ENCODE results near the gene ADAM19.

Gene ADAM19

GRCh38 chr5:157558041-157558595, 17.5 kb downstream of the ADAM19 start:
- DNase-seq (ENCODE audit: low read depth): no peak
- TF ChIP-seq CTCF (IDR thresholded peaks at IDR 0.05; ENCODE audit: low read depth, low read length) (no peak), POLR2A (IDR thresholded peaks at IDR 0.05; ENCODE audit: extremely low read depth, insufficient read length) (no peak), MAX (IDR thresholded peaks at IDR 0.05; ENCODE audit: low read depth, low read length) (no peak), MYC (IDR thresholded peaks at IDR 0.05; ENCODE audit: low read depth, low read length) (no peak)
- no peak overlapping the region for H3K4me3 ChIP-seq (ENCODE audit: low read depth, low read length)

- DNase-seq (ENCODE audit: low read depth): no peak
- H3K4me3 ChIP-seq (ENCODE audit: low read depth, low read length): no peak overlapping the region
- TF ChIP-seq CTCF (IDR thresholded peaks at IDR 0.05; ENCODE audit: low read depth, low read length) (no peak), MAX (IDR thresholded peaks at IDR 0.05; ENCODE audit: low read depth, low read length) (no peak), POLR2A (IDR thresholded peaks at IDR 0.05; ENCODE audit: extremely low read depth, insufficient read length) (no peak), MYC (IDR thresholded peaks at IDR 0.05; ENCODE audit: low read depth, low read length) (no peak)
Measured at GRCh38 chr5:157556615-157557418, 18.8 kb downstream of the ADAM19 start.

- no peak for TF ChIP-seq CTCF (IDR thresholded peaks at IDR 0.05; ENCODE audit: low read depth, low read length)
- TF ChIP-seq POLR2A (IDR thresholded peaks at IDR 0.05; ENCODE audit: extremely low read depth, insufficient read length): no peak
- 0 out of 2 replicates have a peak, but pooled peaks have one; percentile 12 for TF ChIP-seq MYC (IDR thresholded peaks at IDR 0.05; ENCODE audit: low read depth, low read length)
- TF ChIP-seq MAX (IDR thresholded peaks at IDR 0.05; ENCODE audit: low read depth, low read length): peak; percentile 38; the same call in 1 of the 2 replicates
- H3K4me3 ChIP-seq (ENCODE audit: low read depth, low read length): no peak overlapping the region
- peak; percentile 41 for DNase-seq (ENCODE audit: low read depth)
Measured at GRCh38 chr5:157555037-157555640, 20.4 kb downstream of the ADAM19 start.

DNA sequence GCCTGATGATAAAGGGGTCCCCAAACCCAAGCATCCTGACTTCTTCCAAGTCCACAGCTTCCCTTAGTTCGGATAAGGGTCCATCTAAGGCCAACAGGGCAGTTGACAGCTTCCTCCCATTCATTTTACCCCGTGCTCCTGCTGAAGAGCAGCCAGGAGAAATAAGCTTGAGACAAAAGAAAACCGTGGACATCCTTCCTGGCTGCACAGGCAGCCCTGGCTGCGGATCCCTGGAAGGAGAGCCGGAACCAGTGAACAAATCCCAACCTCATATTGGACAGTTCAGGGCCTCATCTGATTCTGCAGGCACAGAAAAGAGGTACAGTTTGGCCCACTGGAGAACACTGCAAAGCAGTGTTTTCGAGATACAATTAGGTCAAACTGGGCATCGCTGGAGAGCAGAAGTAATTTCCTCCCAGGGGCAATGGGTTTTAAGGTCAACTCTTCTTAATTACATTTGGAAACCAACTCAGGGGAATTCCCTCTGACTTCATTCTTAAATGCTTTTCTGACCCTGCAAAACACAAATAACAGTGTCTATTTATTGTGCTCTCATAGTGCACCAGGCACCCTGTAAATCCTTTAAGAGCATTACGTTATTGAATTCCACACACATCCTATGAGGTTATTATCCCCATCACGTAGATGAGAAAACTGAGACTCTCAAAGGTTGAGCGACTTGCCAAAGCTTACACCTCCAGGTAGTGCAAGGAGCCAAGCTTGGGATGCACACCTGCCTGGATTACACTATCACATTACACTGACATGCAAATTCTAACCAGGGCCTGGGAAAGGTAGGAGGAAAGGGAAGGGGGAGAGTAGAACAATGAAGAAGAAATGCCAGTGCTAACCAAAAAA, 21.2 kb downstream of the ADAM19 start:
- no peak for TF ChIP-seq CTCF (IDR thresholded peaks at IDR 0.05; ENCODE audit: low read depth, low read length)
- no peak overlapping the region for H3K4me3 ChIP-seq (ENCODE audit: low read depth, low read length)
- DNase-seq (ENCODE audit: low read depth): no peak

DNA sequence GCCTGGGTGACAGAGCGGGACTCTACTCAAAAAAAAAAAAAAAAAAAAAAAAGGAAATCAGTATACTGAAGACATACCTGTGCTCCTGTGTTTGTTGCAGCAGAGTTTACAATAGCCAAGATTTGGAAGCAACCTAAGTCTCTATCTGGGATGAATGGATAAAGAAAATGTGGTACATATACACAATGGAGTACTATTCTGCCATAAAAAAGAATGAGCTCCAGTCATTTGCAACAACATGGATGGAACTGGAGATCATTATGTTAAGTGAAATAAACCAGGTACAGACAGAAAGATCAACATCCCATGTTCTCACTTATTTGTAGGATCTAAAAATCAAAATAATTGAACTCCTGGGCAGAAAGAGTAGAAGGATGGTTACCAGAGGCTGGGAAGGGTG, 22.9 kb downstream of the ADAM19 start:
- H3K4me3 ChIP-seq (ENCODE audit: low read depth, low read length): no peak overlapping the region
- DNase-seq (ENCODE audit: low read depth): no peak
- TF ChIP-seq MYC (IDR thresholded peaks at IDR 0.05; ENCODE audit: low read depth, low read length) (no peak), CTCF (IDR thresholded peaks at IDR 0.05; ENCODE audit: low read depth, low read length) (no peak), POLR2A (IDR thresholded peaks at IDR 0.05; ENCODE audit: extremely low read depth, insufficient read length) (no peak), MAX (IDR thresholded peaks at IDR 0.05; ENCODE audit: low read depth, low read length) (no peak)
